IPS-18a (cell line): ENCODE measurements around the gene CHD5.
A peak's percentile ranks its signal among the peaks of the same experiment; 100 is the strongest.

Experiments used
- H3K27ac ChIP-seq: one replicate; pipeline ENCODE4 v1.5.1; 2013; ENCODE audit warnings: low read length
- H3K27me3 ChIP-seq: one replicate; pipeline ENCODE4 v1.6.1; 2013; ENCODE audit warnings: mild to moderate bottlenecking, low read length; ENCODE audit not compliant: control insufficient read depth, insufficient read depth
- H3K36me3 ChIP-seq: one replicate; pipeline ENCODE4 v1.6.1; 2013; ENCODE audit warnings: low read depth, low read length; ENCODE audit not compliant: control insufficient read depth
- H3K4me1 ChIP-seq: one replicate; pipeline ENCODE4 v1.6.1; 2013; ENCODE audit warnings: low read depth, low read length; ENCODE audit not compliant: control insufficient read depth
- H3K4me3 ChIP-seq: one replicate; pipeline ENCODE4 v1.5.1; 2013; ENCODE audit warnings: low read length
- H3K9ac ChIP-seq: one replicate; pipeline ENCODE4 v1.6.1; 2013; ENCODE audit warnings: mild to moderate bottlenecking, low read length, moderate library complexity
- H3K9me3 ChIP-seq: one replicate; pipeline ENCODE4 v1.6.1; 2013; ENCODE audit warnings: low read depth, low read length; ENCODE audit not compliant: control insufficient read depth

Gene CHD5

DNA sequence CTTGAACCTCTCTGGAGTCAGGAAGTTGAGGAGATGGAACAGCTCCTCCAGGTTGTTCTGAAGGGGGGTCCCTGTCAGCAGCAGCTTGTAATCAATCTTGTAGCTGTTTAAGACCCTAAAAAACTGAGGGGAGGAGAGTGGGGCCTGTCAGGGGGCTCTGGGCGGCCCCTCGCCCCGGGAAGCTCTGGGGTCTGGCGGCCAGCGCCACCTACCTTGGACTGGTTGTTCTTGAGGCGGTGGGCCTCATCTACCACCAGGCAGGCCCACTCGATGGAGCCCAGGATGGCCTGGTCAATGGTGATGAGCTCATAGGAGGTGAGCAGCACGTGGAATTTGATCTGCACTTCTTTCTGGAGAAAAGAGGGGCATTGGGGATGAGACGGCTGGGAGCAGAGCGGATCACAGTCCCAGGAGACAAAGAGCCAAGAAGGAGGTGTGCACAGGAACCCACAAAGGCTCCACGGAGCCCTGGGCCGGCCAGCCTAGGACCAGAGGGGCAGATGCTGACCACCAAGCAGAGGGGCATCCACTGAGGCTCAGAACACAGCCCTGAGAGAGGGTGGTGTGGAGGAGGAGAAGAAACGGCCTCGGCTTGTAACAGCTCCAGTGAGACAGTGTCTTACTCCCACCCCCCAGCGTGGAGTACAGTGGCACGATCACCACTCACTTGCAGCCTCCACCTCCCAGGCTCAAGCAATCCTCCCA, 43.5 kb downstream of the CHD5 start:
- no peaks in the 10 kb centered on the region for H3K9me3 ChIP-seq
- no peak overlapping the region for H3K4me3 ChIP-seq
- no peaks in the 10 kb centered on the region for H3K36me3 ChIP-seq
- no peaks in the 10 kb centered on the region for H3K27me3 ChIP-seq
- H3K9ac ChIP-seq = no peak overlapping the region
- H3K27ac ChIP-seq = no peak overlapping the region
- H3K4me1 ChIP-seq = no peaks in the 10 kb centered on the region

DNA sequence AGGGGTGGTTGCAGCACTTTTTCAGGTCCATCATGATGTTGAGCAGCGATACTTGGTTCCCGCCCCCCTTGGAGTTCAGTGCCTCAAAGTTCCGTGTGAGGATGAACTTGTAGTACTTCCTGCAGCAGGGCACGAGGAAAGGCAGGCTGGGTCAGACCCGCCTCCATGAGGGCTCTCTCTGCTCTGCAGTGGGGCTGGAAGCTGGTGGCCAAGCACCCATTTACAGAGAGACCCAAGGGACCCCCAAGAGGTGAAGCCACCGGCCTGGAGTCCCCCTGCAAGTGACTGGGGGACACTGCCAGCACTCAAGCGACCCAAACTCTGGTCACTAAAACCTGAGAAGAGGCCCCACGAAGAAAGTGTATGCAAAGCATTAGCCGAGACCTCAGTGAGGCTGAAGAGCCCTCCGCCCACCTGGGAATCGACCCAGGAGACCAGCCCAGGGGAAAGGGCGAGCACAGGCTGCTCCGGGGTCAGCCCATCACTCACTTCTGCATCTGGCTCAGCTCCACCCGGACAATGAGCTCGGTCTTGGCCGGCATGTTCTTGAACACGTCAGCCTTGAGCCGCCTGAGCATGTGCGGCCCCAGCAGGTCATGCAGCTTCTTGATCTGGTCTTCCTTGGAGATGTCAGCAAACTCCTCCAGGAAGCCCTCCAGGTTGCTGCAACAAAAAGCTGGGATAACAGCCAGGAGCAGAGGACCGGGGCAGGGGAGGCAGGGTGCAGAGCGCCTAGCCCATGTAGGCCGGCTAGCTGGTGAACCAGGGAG, 45.2 kb downstream of the CHD5 start:
- Histone ChIP-seq H3K27ac (no peak overlapping the region), H3K36me3 (no peaks in the 10 kb centered on the region), H3K9ac (no peak overlapping the region), H3K4me1 (no peaks in the 10 kb centered on the region), H3K4me3 (no peak overlapping the region), H3K27me3 (no peaks in the 10 kb centered on the region), H3K9me3 (no peaks in the 10 kb centered on the region)

DNA sequence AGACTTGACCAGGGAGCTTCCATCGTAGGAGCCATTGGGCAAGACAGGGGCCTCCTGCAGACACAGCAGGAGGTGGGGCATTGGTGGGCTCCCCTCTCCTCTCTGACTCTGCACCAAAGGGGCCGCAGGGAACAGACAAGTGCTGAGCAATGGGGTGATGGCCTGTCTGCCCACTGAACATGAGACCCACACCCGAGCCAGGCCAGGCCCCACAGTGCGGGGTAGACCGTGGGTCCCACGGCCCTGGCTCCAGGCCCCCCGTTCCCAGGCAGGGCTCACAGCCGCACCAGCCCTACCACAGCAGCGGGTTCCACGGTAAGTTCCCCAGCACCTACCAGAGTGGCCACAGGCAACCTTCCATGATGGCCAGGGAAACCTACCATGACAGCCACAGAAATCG, 45.9 kb downstream of the CHD5 start:
- no peak overlapping the region for H3K9ac ChIP-seq
- H3K9me3 ChIP-seq = no peaks in the 10 kb centered on the region
- H3K4me3 ChIP-seq = no peak overlapping the region
- no peaks in the 10 kb centered on the region for H3K36me3 ChIP-seq
- H3K4me1 ChIP-seq = no peaks in the 10 kb centered on the region
- no peaks in the 10 kb centered on the region for H3K27me3 ChIP-seq
- no peak overlapping the region for H3K27ac ChIP-seq

DNA sequence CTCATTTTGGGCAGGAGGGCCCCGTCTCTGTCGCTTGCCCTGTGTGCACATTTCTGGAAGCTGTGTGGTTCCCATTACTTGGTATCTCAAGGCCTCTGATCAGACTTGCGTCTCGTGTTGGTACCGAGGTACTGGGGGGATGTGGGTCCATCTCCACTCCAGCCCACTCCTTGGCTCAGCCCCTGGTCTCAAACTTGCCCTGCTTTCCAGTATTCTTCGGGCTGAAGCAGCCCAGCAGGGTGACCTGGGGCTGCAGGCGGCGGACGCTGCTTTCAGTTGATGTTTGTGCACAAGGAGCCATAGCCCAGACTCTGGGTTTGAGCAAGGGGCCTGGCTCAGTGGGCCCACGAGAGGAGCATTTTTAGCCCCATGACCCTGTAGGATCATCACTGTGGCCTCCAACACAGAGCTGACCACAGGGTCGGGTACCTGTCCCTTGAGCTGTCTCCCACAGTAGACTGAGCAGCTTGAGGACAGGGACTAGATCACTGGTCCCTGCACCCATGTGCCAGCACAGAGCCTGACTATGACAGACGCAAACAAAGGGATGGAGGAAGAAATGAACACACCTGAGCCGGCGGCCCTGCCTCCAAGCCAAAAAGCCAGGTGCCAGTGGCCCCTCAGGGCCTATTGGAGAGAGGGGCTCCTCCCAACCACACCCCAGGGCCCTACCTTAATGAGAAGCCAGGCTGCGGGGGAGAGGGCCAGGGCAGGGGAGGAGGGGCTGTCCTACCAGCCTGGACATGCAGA, 46.8 kb downstream of the CHD5 start:
- Histone ChIP-seq H3K27ac (no peak overlapping the region), H3K27me3 (peaks cover 3% of the 10 kb centered on the region), H3K36me3 (no peaks in the 10 kb centered on the region), H3K9me3 (no peaks in the 10 kb centered on the region), H3K4me3 (no peak overlapping the region), H3K4me1 (no peaks in the 10 kb centered on the region), H3K9ac (no peak overlapping the region)

DNA sequence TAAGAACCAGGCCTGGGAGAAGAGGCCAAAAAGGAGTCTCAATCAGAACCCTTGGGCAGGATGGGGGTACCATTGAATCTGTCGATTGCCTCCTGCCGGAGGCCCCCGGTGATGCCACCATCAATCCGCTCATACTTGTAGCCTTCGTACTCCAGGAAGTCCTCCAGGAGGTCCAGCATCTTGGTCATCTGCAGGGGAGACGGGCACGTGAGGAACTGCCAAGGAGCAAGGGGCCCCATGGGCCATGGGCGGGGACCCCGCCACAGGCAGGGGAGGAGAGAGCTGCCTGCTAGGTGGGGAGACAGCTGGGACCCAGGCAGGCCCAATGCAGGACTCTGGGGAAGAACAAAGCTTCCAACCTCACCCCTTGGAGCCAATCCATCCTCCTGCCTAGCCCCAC, 48.6 kb downstream of the CHD5 start:
- Histone ChIP-seq H3K4me1 (no peaks in the 10 kb centered on the region), H3K9ac (no peak overlapping the region), H3K4me3 (no peak overlapping the region), H3K36me3 (no peaks in the 10 kb centered on the region), H3K27ac (no peak overlapping the region), H3K9me3 (no peaks in the 10 kb centered on the region), H3K27me3 (peaks cover 17% of the 10 kb centered on the region)

DNA sequence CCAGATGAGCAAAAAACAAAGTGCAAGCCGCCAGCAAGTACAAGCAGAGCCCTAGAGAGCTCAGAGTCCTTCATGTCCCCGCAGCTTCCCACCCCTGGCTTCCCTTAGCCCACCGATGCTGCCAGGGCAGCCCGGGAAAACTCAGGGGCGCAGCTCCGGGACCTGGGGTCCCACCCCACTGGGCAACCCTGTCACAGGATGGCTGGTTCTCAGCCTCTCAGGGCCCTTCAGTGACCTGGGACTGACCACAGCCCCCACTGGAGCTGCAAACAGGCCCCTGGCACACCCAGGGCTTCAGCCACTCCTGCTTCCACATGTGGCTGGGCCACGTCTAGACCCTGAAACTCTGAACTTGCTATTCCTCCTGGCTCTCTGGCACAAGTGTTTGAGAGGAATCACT, 49.5 kb downstream of the CHD5 start:
- no peak overlapping the region for H3K9ac ChIP-seq
- no peaks in the 10 kb centered on the region for H3K9me3 ChIP-seq
- no peak overlapping the region for H3K27ac ChIP-seq
- H3K27me3 ChIP-seq = peaks cover 19% of the 10 kb centered on the region
- no peaks in the 10 kb centered on the region for H3K4me1 ChIP-seq
- no peaks in the 10 kb centered on the region for H3K36me3 ChIP-seq
- no peak overlapping the region for H3K4me3 ChIP-seq

DNA sequence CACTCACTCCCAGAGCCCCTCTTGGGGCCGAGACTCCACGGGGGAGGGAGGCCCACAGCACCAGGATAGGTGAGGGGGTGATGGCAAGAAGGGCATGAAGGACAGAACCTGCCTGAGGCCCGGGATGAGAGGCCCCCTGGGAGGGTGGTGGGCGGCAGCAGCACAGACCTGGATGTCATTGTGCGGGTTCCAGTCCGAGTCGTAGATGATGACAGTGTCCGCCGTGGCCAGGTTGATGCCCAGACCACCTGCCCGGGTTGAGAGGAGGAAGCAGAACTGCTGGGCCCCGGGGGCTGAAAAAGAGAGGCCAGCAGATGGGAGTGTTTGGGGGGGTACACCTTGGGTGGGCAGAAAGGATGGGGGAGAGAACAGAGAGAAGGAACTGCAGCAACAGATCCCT, 50.1 kb downstream of the CHD5 start:
- no peak overlapping the region for H3K9ac ChIP-seq
- H3K9me3 ChIP-seq = no peaks in the 10 kb centered on the region
- peaks cover 19% of the 10 kb centered on the region for H3K27me3 ChIP-seq
- no peak overlapping the region for H3K27ac ChIP-seq
- no peak overlapping the region for H3K4me3 ChIP-seq
- H3K36me3 ChIP-seq = no peaks in the 10 kb centered on the region
- H3K4me1 ChIP-seq = no peaks in the 10 kb centered on the region

DNA sequence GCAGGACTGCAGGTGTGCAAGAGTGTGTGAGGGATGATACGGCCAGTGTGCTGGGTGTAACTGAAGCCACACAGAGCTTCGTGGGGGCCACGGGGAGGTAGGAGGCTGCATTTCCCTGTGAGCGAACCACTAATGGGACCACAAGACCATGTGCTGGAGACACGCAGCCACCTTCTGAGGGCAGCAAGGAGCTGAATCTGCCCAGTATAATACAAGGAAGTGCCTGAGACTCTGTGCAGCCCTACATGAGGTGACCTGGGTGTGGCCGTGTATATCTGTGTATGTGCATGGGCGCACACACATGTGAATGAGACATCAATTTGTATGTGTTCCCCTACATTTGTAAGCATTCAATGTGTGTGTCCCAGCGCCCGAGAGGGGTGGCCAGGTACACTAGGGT, 50.8 kb downstream of the CHD5 start:
- Histone ChIP-seq H3K27ac (no peak overlapping the region), H3K9me3 (no peaks in the 10 kb centered on the region), H3K4me3 (no peak overlapping the region), H3K4me1 (no peaks in the 10 kb centered on the region), H3K36me3 (no peaks in the 10 kb centered on the region), H3K27me3 (peaks cover 19% of the 10 kb centered on the region), H3K9ac (no peak overlapping the region)

DNA sequence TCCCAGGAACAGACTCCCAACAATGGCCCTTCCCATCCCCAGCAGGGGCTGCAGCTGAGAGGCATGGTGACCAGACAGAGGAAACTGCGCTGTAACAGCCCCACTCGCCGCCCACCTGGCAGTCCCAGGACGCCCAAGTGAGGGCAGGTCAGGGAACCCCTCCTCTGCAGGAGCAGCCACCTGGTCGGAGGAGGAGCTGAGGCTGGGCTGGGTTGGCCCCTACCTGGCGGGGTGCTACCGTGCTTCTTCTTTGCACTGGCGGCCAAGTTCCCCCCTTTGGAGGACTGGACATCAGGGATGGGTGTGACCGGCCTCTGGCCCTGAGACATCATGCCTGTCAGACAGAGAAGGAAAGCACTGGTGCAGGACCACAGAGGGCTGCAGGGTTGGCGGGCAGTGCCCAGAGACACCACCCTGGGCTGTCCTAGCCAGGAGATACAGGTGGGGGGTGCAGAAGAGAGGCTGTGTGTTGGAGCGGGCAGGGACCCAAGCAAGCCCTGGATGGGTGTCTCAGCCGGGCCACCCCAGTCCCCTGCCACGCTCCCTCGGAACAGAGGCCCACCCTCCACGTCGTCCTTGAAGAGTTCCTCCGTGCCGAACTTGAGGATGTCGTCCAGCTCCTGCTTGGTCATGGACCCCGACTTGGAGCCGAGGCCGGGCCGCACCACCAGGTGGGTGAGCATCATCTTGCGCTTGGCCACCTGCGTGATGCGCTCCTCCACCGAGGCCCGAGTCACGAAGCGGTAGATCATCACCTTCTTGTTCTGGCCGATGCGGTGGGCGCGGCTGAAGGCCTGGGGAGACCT, 51.6 kb downstream of the CHD5 start:
- H3K9me3 ChIP-seq = no peaks in the 10 kb centered on the region
- H3K4me1 ChIP-seq = no peaks in the 10 kb centered on the region
- peak overlapping the region; percentile 30 for H3K4me3 ChIP-seq
- no peak overlapping the region for H3K9ac ChIP-seq
- peaks cover 19% of the 10 kb centered on the region for H3K27me3 ChIP-seq
- no peaks in the 10 kb centered on the region for H3K36me3 ChIP-seq
- H3K27ac ChIP-seq = no peak overlapping the region

DNA sequence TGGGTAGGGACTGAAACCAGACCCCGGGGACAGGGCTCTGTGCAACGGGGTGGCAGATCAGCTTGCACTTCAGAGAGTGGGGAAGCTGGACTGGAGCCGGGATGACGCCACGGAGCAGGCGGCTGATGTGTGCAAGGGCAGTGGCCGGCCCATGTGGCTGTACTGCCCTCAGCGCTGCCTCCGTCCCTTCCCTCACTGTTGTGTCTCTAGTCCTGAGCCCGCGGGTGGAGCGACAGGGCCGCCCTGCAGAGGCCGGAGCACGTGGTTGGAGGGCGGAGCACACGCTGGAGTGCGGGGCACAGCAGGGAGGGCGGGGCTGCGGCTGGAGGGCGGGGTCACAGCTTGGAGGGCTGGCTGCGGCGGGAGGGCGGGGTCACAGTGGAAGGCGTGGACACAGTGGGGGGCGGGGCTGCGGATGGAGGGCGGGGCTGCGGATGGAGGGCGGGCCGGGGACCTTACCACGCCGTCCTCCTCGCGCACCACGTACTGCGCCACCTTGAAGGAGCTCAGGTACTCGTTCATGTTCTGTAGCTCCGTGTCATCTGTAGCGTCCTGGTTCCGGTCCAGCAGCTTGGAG, 52.4 kb downstream of the CHD5 start:
- no peak overlapping the region for H3K9ac ChIP-seq

More for the DNA sequence above, 52.4 kb downstream of the CHD5 start:
- peak overlapping the region; percentile 30 for H3K4me3 ChIP-seq
- no peaks in the 10 kb centered on the region for H3K36me3 ChIP-seq
- no peak overlapping the region for H3K27ac ChIP-seq
- no peaks in the 10 kb centered on the region for H3K4me1 ChIP-seq
- peaks cover 19% of the 10 kb centered on the region for H3K27me3 ChIP-seq
- no peaks in the 10 kb centered on the region for H3K9me3 ChIP-seq
